ENCODE measurements around the gene SPDEF.

DNA sequence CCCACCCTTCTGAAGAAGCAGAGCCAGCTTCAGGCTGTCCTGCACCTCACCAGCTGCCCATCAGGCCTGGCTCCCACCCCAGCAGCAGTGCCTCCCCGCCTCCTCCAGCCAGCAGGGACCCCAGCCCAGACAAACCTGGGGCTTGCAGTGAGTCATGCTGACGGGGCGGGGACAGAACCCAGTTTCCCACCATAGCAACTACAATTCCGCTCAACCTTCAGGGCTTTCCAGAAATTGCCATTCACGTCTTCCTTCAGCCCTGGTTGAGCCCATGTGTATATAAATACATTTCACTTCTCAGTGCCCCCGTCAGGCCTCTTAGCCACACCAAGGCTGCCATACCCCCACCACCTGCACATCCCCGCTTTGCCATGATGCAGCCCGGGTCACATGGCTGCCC, 4.4 kb downstream of the SPDEF start:
- TF ChIP-seq CTCF (IDR thresholded peaks at IDR 0.05) (no peak), EZH2 (IDR thresholded peaks at IDR 0.05; ENCODE audit: borderline replicate concordance, insufficient read depth, low read depth, low read length, poor library complexity, severe bottlenecking) (no peak)

Measured in B cell (primary cell).